GM18861 (cell line): Measurements from ENCODE around the gene LGMN.
A peak's percentile ranks its signal among the peaks of the same experiment; 100 is the strongest.
"Not testable (repeated sequence)": the region's sequence is repeated elsewhere in the genome, so short reads cannot be mapped to it uniquely, and the experiment has no call there.

ENCODE experiments used
- ATAC-seq: cut with Tn5 transposase; IDR thresholded peaks from one replicate; pipeline ENCODE4 v1.9.1; 2021; ENCODE audit not compliant: unreplicated experiment

The LGMN gene

DNA sequence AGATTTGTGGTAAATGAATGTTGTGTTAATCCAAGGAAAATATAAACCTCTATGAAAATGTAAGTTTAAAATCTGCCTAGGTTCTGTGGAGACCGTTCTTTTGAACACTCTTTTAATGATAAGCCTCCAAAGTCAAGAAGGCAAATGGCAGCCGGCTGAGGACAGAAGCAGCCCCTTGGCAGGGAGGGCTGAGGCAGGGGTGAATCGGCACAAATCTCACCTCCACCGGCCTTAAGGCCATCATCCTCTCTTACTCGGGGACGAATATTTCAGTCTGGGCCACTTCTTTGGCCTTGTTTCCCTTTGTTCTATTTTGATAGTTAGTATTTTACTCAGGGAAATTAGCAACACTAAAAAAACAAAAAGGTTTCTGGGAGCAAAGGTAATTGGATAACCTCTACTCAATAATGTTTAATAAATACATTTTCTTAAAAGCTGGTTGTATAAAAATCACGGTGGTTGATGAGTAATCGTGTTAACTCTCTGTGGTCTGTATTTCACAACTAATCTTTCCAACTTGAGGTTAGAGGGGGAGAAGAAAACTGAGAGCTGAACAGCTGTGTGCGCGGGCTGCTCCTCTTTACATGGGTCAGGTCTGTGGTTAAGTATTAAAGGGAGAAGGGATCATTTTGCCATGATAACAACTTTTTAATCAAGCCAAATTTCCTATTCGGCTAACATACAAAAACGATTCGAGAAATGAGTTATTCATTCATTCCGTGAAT lies 18.6 kb downstream of the LGMN start:
- ATAC-seq, result peak; percentile 68

DNA sequence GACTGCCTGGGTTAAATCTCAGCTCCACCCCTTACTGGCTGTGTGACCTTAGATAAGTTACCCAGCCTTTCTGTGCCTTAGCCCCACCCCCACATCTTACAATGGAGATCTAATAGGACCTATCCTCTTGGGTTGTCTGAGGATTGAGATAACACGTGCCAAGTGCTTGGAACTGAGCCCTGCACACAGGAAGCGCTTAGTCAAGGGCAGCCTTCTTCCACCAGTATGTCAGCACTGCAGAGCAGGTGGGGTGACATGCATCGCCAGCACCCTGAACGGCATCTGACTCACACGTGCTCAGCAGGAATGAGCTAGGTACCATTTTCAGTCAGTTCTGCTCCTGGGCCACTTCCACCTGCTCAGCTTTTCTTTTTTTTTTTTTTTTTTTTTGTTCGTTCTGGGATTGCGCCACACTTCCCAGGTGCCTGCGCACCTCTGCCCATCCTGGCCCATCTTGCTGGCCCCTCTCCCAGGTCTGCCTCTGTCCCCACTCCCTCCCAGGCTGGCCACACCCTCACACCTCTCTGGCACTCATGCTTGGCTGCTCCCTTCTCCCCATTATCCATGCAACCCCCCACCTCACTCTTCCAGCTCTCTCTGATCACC lies 19.6 kb downstream of the LGMN start:
- no peak for ATAC-seq

DNA sequence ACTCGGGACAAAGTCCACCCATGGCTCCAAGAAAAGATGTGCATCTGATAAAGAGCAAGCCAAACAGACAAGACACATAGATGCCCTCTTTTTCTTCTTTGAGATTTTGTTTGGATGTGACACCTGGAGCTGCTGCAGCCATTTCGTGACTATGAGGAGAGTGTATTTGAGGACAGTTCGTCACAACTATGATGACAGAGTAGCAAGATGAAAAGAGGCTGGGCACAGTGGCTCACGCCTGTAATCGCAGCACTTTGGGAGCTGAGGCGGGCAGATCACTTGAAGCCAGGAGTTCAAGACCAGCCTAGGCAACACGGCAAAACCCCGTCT lies 21.5 kb downstream of the LGMN start:
- no peak for ATAC-seq

DNA sequence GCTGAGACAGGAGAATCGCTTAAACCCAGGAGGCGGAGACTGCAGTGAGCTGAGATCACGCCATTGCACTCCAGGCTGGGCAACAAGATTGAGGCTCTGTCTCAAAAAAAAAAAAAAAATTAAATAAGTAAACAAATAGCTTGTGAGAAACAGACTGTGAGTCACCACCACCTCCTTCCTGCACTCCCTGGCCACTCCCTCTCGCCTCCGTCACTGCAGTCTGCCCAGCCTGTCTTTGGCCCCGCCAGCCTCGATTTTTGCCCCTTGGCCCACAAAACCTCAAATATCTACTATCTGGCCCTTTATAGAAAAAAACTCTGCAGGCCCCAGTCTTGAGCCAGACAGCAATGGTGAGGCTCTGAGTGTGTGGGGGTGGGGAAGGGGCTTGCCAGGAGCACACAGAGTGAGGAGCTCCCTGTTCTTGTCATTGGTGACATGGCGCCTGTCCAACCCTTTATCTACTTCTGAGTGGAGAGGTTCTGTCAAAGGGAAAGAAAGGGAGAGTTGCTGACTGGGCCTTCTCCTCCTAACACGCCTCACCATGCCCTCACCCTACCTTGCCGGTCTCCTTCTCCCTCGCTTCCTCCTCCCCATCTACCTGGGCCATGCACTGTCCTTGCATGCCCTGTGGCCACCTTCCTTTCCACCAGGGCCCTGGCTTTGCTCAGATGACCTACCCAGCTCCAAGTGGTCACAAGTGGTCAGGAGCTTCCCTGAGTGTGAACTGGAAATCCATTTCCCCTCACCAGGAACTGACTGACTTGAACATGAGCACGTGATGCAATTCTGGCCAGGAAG lies 22.1 kb downstream of the LGMN start:
- no peak for ATAC-seq

DNA sequence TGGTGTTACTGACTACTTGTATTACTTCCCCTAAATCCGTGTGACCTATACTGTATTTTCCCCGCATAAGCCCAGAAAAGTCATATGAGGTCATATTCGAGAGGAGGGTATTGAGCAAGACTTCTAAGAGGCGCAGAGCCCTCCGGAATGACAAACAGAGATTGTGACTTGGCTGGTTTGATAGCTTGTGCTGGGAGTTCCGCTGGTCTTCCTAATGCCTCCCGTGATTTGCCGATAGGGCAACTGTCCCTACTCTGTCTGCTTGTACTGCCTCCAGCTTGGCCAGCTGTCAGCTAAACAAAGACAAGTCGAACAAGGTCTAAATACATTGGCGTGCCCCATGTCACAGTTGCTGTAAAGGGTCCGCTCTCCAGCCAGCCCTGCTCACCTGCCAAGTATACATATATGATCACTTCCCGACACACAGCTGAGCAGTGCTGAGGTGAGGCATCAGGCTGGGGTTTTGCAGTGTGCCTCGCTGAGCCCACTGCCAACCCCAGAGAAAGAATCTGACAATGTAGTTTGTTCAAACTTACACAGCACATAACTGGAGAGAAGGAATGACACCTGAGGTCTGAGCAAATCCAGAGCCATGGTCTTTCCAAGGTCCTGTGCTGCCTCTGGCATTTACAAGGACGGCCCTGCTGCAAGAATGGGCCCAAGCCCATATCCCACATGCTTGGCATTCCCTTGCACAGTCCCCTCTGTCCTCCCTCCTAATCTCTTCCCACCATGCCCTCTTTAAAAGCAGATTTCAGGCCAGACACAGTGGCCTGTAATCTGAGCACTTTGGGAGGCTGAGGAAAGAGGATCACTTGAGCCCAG lies 23.7 kb downstream of the LGMN start:
- no peak for ATAC-seq

DNA sequence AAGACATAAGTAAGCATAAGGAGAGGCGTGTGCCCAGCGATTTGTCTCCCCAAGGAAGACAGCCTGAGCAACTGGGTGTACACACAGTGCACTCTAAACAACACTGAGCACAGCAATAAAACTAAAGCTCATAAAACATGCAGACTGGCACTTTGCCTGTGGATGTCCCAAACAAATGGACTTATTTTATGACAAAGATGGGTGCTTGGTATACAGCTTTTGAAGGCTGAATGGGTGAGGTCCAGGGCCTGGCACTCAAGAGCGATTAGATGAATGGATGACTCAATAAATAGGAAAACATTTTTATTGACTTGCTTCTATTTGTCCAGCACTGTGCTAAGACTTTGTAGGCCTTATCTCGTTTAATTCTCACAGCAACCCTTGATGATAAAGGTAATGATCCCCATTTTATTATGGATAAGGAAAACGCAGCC lies 28.5 kb downstream of the LGMN start:
- ATAC-seq, result no peak

DNA sequence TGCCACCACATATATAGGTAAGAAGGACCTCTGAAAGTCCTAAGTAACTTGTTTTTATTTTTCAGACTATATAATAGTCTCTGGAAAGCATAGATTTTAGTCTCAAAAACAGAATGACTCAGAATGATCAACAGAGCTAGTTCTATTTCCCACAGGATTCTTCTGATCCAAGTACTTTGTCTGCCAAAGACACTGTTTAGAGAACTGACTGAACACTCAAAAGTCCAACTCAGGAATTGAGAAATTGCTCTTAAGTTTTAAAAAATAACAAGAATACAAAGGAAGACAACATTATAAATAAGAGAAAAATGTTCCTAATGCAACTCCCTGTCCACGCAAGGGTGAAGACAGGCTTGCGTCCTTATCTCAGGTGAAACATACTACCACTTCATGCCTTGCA lies 29.0 kb downstream of the LGMN start:
- no peak for ATAC-seq

DNA sequence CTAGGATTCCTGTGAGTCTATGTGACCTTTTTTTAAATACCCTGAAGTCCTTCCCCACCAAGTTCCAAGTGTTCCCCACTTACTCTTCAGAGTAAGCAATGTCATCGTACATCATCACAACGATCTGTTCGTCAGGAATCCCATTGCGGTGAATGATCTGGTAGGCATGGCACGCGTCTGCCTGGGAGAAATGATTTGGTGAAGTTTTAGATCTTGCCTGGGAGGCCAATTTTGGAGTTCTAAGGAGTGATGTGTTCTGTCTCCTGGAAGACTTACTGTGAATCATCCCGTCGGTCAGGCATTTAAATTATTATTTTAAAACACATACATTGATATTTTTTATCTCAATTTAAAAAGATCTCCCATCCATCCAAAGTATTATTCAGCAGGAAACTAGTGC lies 29.8 kb downstream of the LGMN start:
- ATAC-seq, result no peak

DNA sequence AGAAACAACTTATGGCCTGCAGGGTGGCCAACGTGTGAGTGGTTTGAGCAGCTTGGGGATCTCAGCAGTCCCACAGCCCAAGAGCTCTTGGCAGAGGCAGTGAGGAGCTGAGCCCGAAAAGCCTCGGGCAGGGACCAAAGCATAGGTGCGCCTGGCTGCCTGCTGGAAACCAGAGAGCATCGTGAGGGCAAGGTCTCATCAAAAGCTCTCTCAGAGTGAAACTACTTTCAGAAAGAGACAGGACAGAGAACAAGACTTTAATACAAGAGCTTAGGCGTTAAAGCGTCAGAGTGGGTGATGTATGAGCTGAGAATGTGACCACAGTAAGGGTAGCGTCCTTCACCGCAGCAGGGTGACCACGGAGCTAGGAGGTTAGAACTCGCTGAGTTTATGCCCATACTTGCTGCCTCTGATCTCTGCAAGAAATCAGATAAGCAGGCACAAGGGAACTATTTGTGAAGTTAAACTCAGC lies 30.8 kb downstream of the LGMN start:
- ATAC-seq, result no peak

DNA sequence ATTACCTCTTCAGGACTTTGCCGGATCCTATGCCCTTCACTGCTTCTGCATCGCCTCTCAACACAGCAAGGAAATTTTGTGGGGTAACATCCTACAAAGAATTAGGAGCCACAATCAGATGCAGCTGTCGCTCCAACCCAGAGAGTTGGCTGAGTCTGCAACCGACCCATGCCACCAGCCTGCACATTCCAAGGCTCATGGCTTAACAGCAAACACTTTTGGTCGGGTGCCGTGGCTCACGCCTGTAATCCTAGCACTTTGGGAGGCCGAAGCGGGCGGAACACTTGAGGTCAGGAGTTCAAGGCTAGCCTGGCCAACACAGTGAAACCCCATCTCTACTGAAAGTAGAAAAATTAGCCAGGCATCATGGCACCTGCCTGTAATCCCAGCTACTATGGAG lies 32.3 kb downstream of the LGMN start:
- ATAC-seq, result no peak

DNA sequence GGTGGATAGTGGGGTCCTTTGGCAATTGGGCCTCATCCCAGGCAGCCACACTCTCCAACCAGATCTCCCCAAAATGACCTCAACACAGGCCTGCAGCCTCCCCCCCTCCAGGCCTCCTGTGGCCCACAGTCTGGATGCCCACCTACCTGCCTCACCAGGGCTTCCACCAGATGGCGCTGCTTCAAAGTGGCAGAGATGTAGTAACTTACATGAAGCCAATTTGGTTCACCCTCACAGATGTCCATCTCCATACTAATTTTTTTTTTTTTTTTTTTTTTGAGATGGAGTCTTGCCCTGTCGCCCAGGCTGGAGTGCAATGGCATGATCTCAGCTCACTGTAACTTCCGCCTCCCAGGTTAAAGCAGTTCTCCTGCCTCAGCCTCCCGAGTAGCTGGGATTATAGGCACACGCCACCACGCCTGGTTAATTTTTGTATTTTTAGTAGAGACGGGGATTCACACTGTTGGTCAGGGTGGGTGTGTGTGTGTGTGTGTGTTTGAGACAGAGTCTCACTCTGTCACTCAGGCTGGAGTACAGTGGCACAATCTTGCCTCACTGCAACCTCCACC lies 33.6 kb downstream of the LGMN start:
- ATAC-seq, result not testable (repeated sequence)

DNA sequence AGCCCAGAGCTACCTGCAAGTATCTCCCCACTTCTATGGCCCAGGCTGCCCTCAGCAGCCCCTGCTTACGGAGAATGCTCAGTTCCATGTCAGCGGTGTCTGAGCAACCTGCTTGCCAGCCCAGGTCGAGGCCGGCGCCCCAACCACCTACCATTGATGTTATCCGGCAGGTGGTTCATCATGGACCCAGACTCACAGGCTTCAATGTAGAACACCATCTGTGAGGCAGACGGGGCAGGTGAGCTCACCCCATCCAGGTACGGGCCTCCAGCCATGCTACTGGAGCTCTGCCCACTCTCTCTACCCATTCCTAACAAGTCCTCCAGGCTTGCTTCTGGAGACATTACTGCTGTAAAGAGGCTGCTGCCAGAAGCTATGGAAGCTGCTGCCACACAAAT lies 35.8 kb downstream of the LGMN start:
- no peak for ATAC-seq

DNA sequence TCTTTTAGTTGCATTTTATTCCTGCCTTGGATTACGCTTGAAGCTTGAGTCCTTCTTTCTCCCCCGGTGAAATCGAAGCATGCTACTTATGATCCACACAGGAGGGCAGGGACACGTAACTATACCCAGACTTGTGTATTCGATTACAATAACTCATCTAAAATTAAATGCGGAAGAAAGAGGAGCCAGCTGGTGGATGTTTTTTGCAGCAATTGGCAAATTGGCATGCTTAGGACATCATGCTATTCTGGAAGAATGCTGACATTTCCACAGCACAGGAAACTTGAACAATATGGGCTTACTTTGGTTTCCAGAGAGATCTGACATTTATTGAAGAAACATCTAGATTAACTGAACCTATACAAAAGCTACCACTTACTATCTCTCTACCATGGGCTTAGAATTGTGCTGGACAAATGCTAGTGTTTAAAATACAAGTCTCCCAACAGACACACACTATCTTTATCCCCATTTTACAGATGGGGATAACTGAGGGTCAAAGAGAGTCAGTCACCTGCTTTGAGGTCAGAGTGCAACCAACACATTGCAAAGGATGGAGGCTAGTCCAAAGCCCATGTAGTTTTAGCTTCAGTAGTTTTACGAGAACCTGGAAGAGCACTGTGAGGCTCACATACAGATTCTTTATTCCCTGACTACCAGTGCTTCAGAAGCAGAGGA lies 36.3 kb downstream of the LGMN start:
- ATAC-seq, result no peak

DNA sequence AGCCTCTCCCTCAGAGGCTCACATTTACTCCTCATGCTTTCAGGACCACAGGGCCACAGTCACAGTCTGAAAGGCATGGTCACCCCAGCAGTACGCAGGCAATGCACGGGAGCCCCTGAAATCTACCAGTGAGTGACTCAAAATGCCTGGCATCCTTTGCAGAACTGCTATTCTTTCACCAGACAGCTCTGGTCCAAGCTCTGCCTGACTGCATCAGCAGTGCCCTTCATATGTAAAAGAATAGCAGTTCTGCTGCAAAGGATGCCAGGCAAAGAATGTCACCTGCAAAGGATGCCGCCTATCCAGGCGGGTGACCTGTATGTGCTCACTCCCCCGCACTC lies 38.5 kb downstream of the LGMN start:
- ATAC-seq, result no peak

DNA sequence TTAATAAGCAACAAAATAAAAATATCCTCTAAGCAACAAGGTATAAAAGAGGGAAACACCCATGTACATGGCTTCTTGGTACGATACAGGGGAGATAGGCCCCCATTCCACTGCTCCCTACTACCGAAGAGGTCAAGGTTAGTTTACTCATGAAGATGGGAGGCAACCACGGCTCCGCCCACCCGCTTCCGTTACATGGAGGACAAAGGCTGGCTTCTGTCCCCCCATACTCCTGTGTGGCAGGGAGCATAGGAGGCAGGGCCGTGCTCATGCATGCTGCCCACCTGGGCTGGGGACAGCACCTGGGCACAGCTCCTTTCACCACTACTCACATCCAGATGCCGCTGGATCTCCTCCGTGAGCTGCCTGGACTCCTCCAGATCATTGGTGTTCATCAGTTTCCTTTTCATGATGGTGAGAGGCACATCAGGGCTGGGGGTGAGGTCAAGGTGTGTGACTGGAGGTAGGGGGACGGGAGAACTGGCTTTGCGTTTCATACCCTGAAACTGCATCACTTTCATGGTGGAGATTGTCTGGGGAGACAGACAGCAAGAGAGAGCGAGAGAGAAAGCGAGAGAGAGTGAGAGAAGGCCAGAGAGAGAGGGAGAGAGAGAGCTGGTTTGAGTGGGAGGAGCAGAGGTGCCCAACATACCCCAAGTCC lies 39.0 kb downstream of the LGMN start:
- no peak for ATAC-seq

DNA sequence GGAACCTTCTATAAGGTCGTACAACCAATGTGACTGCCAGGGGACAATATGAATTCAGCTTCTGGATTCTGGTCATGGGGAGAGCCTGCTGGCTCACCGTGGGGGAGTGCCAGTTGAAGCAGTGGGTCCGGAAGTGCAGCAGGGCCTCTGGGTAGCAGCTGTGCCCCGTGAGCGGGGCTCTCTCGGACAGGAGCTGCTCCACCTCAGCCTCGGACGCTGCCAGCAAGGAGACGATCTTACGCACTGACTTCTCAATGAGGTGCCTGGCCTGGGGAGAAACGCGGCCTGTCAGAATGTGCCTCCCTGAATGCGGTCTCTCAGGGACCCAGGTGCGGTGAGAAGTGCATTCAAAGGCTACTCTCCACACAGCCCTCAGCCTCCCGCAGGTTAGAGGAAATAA lies 42.0 kb downstream of the LGMN start:
- ATAC-seq, result no peak

DNA sequence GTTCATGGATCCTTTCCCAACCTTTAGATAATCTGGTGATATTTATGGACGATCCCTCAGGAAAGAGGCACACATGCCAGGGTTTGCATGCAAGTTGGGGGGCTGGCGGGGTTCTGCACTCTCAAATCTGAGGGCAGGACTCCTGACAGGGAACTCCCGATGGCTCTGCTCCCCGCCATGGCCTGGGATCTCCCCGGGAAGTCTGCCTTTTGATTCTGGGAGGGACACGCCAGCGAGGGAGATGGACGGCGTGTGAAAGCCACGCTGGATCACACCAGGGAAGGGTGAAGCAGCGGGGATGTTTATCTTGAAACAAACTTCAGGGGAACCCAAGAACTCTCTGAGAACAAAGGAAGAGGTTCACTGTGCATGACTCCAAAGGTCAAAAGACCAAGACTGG lies 43.6 kb downstream of the LGMN start:
- no peak for ATAC-seq

DNA sequence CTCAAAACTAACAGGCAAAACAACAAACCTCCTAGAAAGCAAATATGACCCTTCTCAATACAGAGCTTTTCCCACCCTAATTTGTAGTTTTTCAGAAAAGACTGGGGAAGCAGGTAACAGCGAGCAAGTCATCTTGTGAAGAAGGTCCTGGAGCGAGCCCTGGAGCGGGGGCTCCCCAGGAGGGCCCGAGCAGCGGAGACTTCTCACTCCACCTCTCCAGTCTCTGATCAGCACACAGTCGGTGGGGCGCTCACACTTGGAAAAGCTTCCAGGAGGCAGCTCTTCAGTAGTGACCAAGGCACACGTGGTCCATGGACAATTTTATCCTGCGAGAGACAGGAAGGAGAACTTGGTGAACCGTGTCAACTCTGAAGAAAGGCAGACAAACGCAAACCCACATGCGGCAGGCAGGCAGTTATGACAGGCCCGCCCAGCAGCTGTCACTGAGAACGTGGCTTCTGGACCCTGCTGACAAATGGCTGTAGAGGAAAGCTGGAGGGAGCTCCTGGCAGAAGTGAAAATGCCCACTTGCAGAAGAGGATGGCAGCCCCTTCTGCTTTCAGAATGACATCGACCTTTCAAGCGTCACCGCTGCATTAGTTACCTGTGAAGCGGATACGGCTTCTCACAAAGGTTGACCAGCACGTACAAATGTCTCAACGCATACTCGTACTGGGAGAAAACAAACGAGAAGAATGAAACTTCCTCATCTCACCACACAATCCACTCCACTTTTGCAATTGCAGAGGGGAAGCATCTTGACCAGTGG lies 44.2 kb downstream of the LGMN start:
- ATAC-seq, result peak; percentile 92

DNA sequence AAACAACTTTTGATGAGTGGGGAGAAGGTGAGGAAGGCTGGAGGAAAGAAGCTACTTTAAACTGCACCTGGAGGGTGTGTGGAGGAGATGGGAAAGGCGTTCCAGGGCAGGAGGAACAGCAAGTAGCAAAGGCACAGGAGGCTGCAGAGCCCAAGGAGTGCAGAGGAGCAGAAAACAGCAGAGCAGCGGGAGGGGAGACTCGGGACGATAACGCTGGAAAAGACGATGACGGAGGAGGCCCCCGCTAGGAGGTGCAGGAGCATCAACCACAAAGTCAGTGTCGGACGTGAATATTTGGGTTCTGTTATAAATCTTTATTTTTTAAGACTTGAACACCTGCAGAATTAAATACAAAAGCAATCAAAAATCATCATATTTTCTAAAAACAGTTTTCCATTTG lies 44.9 kb downstream of the LGMN start:
- ATAC-seq, result no peak
